ENCODE data around the gene CDKN1C.

The CDKN1C gene

GRCh38 chr11:2846056-2846455 lies 39.5 kb downstream of the CDKN1C start:
- no peak for DNase-seq (ENCODE audit: low spot score)
- TF ChIP-seq CTCF (IDR thresholded peaks at IDR 0.05; ENCODE audit: extremely low read depth, missing control alignments) = no peak

GRCh38 chr11:2844996-2845395 lies 40.6 kb downstream of the CDKN1C start:
- DNase-seq (ENCODE audit: low spot score) = no peak
- no peak for TF ChIP-seq CTCF (IDR thresholded peaks at IDR 0.05; ENCODE audit: extremely low read depth, missing control alignments)

- TF ChIP-seq CTCF (IDR thresholded peaks at IDR 0.05; ENCODE audit: extremely low read depth, missing control alignments) = no peak
- no peak for DNase-seq (ENCODE audit: low spot score)
Measured at GRCh38 chr11:2844116-2844842, 41.3 kb downstream of the CDKN1C start.

DNA sequence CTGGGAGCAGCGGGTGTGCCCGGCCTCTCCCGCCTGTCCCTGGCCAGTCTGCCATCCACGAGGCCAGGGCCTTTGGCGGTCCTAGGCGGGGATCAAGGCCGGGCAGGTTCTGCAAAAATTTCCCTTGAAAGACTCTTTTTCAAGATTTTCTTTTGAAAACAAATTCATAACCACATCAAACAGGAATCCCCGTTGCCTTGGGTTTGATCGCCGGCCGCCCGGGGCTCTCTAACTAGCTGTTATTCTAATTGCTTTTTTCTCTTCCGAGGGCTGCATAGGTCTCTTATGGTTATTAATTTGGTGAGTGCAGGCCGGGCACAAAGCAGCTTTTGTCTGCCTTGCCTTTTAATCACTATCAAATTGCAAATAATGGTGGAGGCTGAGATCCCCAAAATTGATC lies 42.0 kb downstream of the CDKN1C start:
- no peak for DNase-seq (ENCODE audit: low spot score)
- TF ChIP-seq CTCF (IDR thresholded peaks at IDR 0.05; ENCODE audit: extremely low read depth, missing control alignments) = no peak

DNA sequence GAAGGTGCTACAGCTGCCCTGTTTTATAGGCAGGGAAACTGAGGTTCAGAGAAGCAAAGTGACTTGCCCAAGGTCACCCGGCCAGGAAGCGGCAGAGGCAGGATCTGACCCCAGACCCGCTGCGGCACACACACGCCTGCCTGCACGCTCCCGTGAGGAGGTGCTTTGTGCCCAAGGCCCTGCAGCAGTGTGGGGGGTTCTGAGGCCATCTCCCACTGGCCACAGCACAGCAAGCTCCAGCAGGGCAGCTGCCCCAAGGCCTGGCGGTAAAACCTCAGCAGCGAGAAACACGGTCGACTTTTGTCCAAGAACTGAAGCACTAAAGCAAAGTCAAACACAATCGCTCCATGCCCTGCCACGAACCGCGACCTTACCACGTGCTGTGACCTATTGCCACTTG lies 42.7 kb downstream of the CDKN1C start:
- no peak for TF ChIP-seq CTCF (IDR thresholded peaks at IDR 0.05; ENCODE audit: extremely low read depth, missing control alignments)
- no peak for DNase-seq (ENCODE audit: low spot score)

DNA sequence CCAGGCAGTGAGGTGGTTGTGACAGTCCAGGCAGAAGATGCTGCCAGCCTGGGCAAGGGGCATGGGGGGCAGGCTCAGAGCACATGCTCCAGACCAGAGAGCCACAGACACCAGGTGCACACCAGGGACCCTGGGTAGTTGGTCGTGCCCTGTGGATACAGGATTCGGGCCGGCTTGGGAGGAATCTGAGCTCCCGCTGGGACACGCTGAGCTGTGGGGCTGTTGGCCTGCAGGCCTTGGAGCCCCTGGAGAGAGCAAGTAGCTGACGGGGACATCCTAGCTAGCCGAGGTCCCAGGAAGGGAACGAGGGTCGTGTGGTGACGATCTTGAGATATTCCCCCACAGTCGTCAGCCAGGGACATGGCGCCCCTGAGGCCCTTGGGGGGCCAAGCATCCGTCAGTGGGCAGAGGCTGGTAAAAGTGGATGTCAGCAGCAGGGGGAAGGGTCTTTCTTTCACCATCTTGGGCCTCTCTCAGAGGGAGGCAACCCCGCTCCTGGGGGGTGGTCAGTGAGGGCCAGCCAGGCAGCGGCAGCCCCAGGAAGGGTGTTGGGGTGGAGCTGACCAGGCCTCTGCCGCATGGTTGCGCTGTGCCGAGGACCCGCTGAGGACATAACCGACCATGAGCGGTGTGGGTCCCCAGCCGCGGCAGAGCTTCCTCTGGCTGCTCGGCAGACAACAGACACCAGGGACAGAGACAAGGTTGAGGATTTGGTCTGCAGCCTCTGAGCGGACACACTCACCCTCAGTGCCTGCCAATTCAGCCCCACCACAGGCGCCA lies 44.0 kb downstream of the CDKN1C start:
- TF ChIP-seq CTCF (IDR thresholded peaks at IDR 0.05; ENCODE audit: extremely low read depth, missing control alignments) = no peak
- no peak for DNase-seq (ENCODE audit: low spot score)

DNA sequence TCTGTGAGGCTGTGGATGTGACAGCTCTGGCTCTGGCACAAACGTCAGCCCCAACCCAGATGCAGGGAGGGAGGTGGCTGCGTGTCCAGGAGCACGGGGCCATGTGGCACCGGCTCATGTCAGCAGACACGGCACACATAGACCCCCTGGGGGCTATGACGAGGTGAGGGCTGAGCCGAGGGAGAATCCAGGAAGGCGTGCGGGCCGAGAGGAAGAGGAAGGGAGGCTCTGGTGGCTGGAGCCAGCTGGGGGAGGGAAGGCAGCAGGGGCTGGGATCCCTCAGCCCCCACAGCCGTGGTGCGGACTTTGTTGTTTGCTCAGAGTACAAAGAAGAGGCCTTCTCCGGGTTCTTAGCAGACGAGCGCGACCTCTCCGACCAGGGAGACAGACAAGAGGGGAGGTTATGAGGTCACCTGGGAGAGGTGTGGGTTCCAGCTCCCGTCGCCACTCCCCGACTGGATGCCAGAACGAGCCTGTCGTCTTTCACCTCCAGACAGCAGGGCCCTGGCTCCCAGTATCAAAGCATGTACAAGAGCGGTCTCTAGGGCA lies 46.1 kb downstream of the CDKN1C start:
- DNase-seq (ENCODE audit: low spot score) = no peak
- no peak for TF ChIP-seq CTCF (IDR thresholded peaks at IDR 0.05; ENCODE audit: extremely low read depth, missing control alignments)
